Hepatocyte (in vitro differentiated cells): ENCODE data around the gene FUBP3. TPM values are rescaled to one million over a fixed set of nuclear protein-coding genes. Genes with fewer than 3 reads are reported as not detected.

Experiments used
- DNase-seq: peaks from one replicate; pipeline ENCODE4 v3.0.0-alpha.2; 2016; ENCODE audit warnings: low spot score
- H2AFZ ChIP-seq: fragments of 200-600 bp; sonication (generic); 2 replicates; pipeline ENCODE4 v1.6.0; 2016; ENCODE audit warnings: antibody characterized with exemption, mild to moderate bottlenecking
- H3K27ac ChIP-seq: fragments of 200-600 bp; sonication (generic); 2 replicates; pipeline ENCODE4 v1.5.1; 2016; ENCODE audit warnings: mild to moderate bottlenecking
- H3K27me3 ChIP-seq: fragments of 200-600 bp; sonication (generic); 2 replicates; pipeline ENCODE4 v1.6.1; 2016
- H3K36me3 ChIP-seq: fragments of 200-600 bp; sonication (generic); replicated peaks from 2 replicates; pipeline ENCODE4 v1.5.1; 2016; ENCODE audit warnings: low read depth; ENCODE audit not compliant: insufficient read depth
- H3K4me1 ChIP-seq: fragments of 200-600 bp; sonication (generic); 2 replicates; pipeline ENCODE4 v1.5.1; 2016; ENCODE audit warnings: mild to moderate bottlenecking, moderate library complexity; ENCODE audit not compliant: insufficient read depth
- H3K4me2 ChIP-seq: fragments of 200-600 bp; sonication (generic); 2 replicates; pipeline ENCODE4 v1.6.0; 2016
- H3K4me3 ChIP-seq: fragments of 200-600 bp; sonication (generic); 2 replicates; pipeline ENCODE4 v1.5.1; 2016; ENCODE audit warnings: mild to moderate bottlenecking
- H3K79me2 ChIP-seq: fragments of 200-600 bp; sonication (generic); 2 replicates; pipeline ENCODE4 v1.6.0; 2017; ENCODE audit warnings: mild to moderate bottlenecking
- H3K9me2 ChIP-seq: fragments of 200-600 bp; sonication (generic); replicated peaks from 2 replicates; pipeline ENCODE4 v1.6.0; 2017; ENCODE audit warnings: mild to moderate bottlenecking; ENCODE audit not compliant: insufficient read depth
- H3K9me3 ChIP-seq: fragments of 200-600 bp; sonication (generic); 2 replicates; pipeline ENCODE4 v1.5.1; 2016; ENCODE audit warnings: low read depth, mild to moderate bottlenecking
- H4K20me1 ChIP-seq: fragments of 200-600 bp; sonication (generic); 2 replicates; pipeline ENCODE4 v1.6.0; 2016; ENCODE audit warnings: mild to moderate bottlenecking; ENCODE audit not compliant: insufficient read depth, poor library complexity, severe bottlenecking
- CTCF ChIP-seq: fragments of 200-600 bp; sonication (generic); IDR thresholded peaks from 2 replicates; pipeline ENCODE4 v1.5.1; 2016; ENCODE audit warnings: antibody characterized with exemption, mild to moderate bottlenecking; ENCODE audit not compliant: poor library complexity
- EZH2 ChIP-seq: fragments of 200-600 bp; sonication (generic); IDR thresholded peaks from 2 replicates; pipeline ENCODE4 v1.6.1; 2016; ENCODE audit warnings: antibody characterized with exemption, mild to moderate bottlenecking, borderline replicate concordance
- EZH2phosphoT487 ChIP-seq: fragments of 200-600 bp; sonication (generic); IDR thresholded peaks from one replicate; pipeline ENCODE4 v1.6.1; 2018; ENCODE audit warnings: antibody characterized with exemption, mild to moderate bottlenecking, low read depth, moderate library complexity; ENCODE audit not compliant: unreplicated experiment, severe bottlenecking
- WGBS: methylation state at CpG from one replicate; pipeline ENCODE4 v1.1.6; 2016; ENCODE audit warnings: low lambda C conversion rate; ENCODE audit errors: missing lambda C conversion rate; 5-methylcytosine and 5-hydroxymethylcytosine counted together
- polyA plus RNA-seq: library from polyadenylated mRNA; unstranded; fragments of >200 nt; fragmentation: Nextera tagmentation; extraction: Ambion mirVana; gene quantifications from 2 replicates; pipeline ENCODE4 v1.2.1, GENCODE V29; 2016
- total RNA-seq: library from RNA; depleted of rRNA; stranded (reverse); fragments of >200 nt; gene quantifications from 2 replicates; pipeline ENCODE4 v1.2.3, GENCODE V29; 2014

FUBP3 gene
- total and polyA plus RNA-seq, 2 experiments from 2014 or later = 55.1 to 56.1 TPM

GRCh38 chr9:130636648-130637020 is 57.3 kb downstream of the FUBP3 start:
- 95% methylated on average over 9 of the region's 9 CpGs for WGBS
- no peak for TF ChIP-seq CTCF
- no peak for TF ChIP-seq EZH2
- no peak for TF ChIP-seq EZH2phosphoT487
- no peak overlapping the region for H3K27ac ChIP-seq
- no peaks in the 10 kb centered on the region for H3K4me1 ChIP-seq
- H3K79me2 ChIP-seq = no peaks in the 10 kb centered on the region
- H2AFZ ChIP-seq = no peak overlapping the region
- DNase-seq = no peak
- H4K20me1 ChIP-seq = no peaks in the 10 kb centered on the region
- no peaks in the 10 kb centered on the region for H3K36me3 ChIP-seq
- no peak overlapping the region for H3K4me3 ChIP-seq
- no peaks in the 10 kb centered on the region for H3K9me2 ChIP-seq
- no peaks in the 10 kb centered on the region for H3K9me3 ChIP-seq
- H3K4me2 ChIP-seq = no peak overlapping the region
- no peaks in the 10 kb centered on the region for H3K27me3 ChIP-seq

GRCh38 chr9:130638284-130639123 is 59.1 kb downstream of the FUBP3 start:
- TF ChIP-seq EZH2 = no peak
- TF ChIP-seq EZH2phosphoT487 = no peak
- no peak for TF ChIP-seq CTCF
- no peaks in the 10 kb centered on the region for H3K36me3 ChIP-seq
- no peak overlapping the region for H3K27ac ChIP-seq
- H2AFZ ChIP-seq = no peak overlapping the region
- H3K4me1 ChIP-seq = no peaks in the 10 kb centered on the region
- no peaks in the 10 kb centered on the region for H3K9me3 ChIP-seq
- WGBS = 90% methylated on average over 37 of the region's 37 CpGs
- H3K27me3 ChIP-seq = no peaks in the 10 kb centered on the region
- no peaks in the 10 kb centered on the region for H3K79me2 ChIP-seq
- H3K4me2 ChIP-seq = no peak overlapping the region
- H4K20me1 ChIP-seq = no peaks in the 10 kb centered on the region
- no peak for DNase-seq
- no peak overlapping the region for H3K4me3 ChIP-seq
- H3K9me2 ChIP-seq = no peaks in the 10 kb centered on the region

GRCh38 chr9:130639124-130639765 is 59.9 kb downstream of the FUBP3 start:
- no peak overlapping the region for H3K4me2 ChIP-seq
- no peak overlapping the region for H3K27ac ChIP-seq
- TF ChIP-seq EZH2phosphoT487 (no peak), CTCF (no peak), EZH2 (no peak)
- no peak overlapping the region for H2AFZ ChIP-seq
- H3K79me2 ChIP-seq = no peaks in the 10 kb centered on the region
- H3K9me3 ChIP-seq = no peaks in the 10 kb centered on the region
- H3K4me1 ChIP-seq = no peaks in the 10 kb centered on the region
- no peaks in the 10 kb centered on the region for H4K20me1 ChIP-seq
- 82% methylated on average over 20 of the region's 20 CpGs for WGBS
- H3K36me3 ChIP-seq = no peaks in the 10 kb centered on the region
- DNase-seq = no peak
- H3K4me3 ChIP-seq = no peak overlapping the region
- H3K9me2 ChIP-seq = no peaks in the 10 kb centered on the region
- H3K27me3 ChIP-seq = no peaks in the 10 kb centered on the region
